ENCODE results near the gene KRT78. TPM values are rescaled to one million over a fixed set of nuclear protein-coding genes. Genes with fewer than 3 reads are reported as not detected.
A peak's percentile ranks its signal among the peaks of the same experiment; 100 is the strongest.
"Not testable (repeated sequence)": the region's sequence is repeated elsewhere in the genome, so short reads cannot be mapped to it uniquely, and the experiment has no call there.

KRT78 gene
- polyA plus RNA-seq, 4 donors = not detected

- DNase-seq (ENCODE audit: low read depth in 4 of 4, low spot score in 2 of 4) = no peak
Measured at GRCh38 chr12:52872644-52873389, 24.0 kb upstream of the KRT78 start.

GRCh38 chr12:52871291-52872039, 22.7 kb upstream of the KRT78 start:
- DNase-seq (ENCODE audit: low read depth in 4 of 4, low spot score in 2 of 4) = no peak

- no peak for DNase-seq (ENCODE audit: low read depth in 4 of 4, low spot score in 2 of 4)
Measured at GRCh38 chr12:52870361-52871290, 21.8 kb upstream of the KRT78 start.

GRCh38 chr12:52867642-52868041, 18.8 kb upstream of the KRT78 start:
- no peak for DNase-seq (ENCODE audit: low read depth in 4 of 4, low spot score in 2 of 4)

GRCh38 chr12:52867152-52867551, 18.4 kb upstream of the KRT78 start:
- no peak for DNase-seq (ENCODE audit: low read depth in 4 of 4, low spot score in 2 of 4)

- DNase-seq (ENCODE audit: low read depth in 4 of 4, low spot score in 2 of 4) = peak in 3 of 4 donors; percentile 54 to 58 (median 56)
Measured at GRCh38 chr12:52865090-52865944, 16.5 kb upstream of the KRT78 start.

GRCh38 chr12:52862023-52862422, 13.2 kb upstream of the KRT78 start:
- no peak for DNase-seq (ENCODE audit: low read depth in 4 of 4, low spot score in 2 of 4)

- no peak for DNase-seq (ENCODE audit: low read depth in 4 of 4, low spot score in 2 of 4)
Measured at GRCh38 chr12:52861511-52861910, 12.7 kb upstream of the KRT78 start.

GRCh38 chr12:52860102-52860823, 11.5 kb upstream of the KRT78 start:
- no peak for DNase-seq (ENCODE audit: low read depth in 4 of 4, low spot score in 2 of 4)

- DNase-seq (ENCODE audit: low read depth in 4 of 4, low spot score in 2 of 4) = no peak
Measured at GRCh38 chr12:52857500-52857899, 8.7 kb upstream of the KRT78 start.

- no peak for DNase-seq (ENCODE audit: low read depth in 4 of 4, low spot score in 2 of 4)
Measured at GRCh38 chr12:52856787-52857186, 8.0 kb upstream of the KRT78 start.

GRCh38 chr12:52856077-52856476, 7.3 kb upstream of the KRT78 start:
- not testable (repeated sequence) for DNase-seq (ENCODE audit: low read depth in 4 of 4, low spot score in 2 of 4)

GRCh38 chr12:52851787-52852186, 3.0 kb upstream of the KRT78 start:
- no peak for DNase-seq (ENCODE audit: low read depth in 4 of 4, low spot score in 2 of 4)

- no peak for DNase-seq (ENCODE audit: low read depth in 4 of 4, low spot score in 2 of 4)
Measured at GRCh38 chr12:52850681-52851080, 1.9 kb upstream of the KRT78 start.

GRCh38 chr12:52849511-52849910, 717 bp upstream of the KRT78 start:
- DNase-seq (ENCODE audit: low read depth in 4 of 4, low spot score in 2 of 4) = no peak

GRCh38 chr12:52847335-52848102, 1.3 kb downstream of the KRT78 start:
- DNase-seq (ENCODE audit: low read depth in 4 of 4, low spot score in 2 of 4) = no peak

GRCh38 chr12:52846356-52846970, 2.3 kb downstream of the KRT78 start:
- no peak for DNase-seq (ENCODE audit: low read depth in 4 of 4, low spot score in 2 of 4)

GRCh38 chr12:52845946-52846345, 2.8 kb downstream of the KRT78 start:
- DNase-seq (ENCODE audit: low read depth in 4 of 4, low spot score in 2 of 4) = no peak

Measured in left renal cortex interstitium (tissue), 4 donors.